Measurements from ENCODE around the gene PRPS1. TPM values are rescaled to one million over a fixed set of nuclear protein-coding genes. Genes with fewer than 3 reads are reported as not detected.

The PRPS1 gene
- total RNA-seq, 2 experiments from 2014 or later: 66.5 to 70.4 TPM

GRCh38 chrX:107676559-107677378 is 48.5 kb downstream of the PRPS1 start:
- ChIA-PET CTCF (interaction anchor here (8.0 kb wide), 1 partner anchor 38 kb away, joined by 261 read pairs; no protein-coding TSS in a partner anchor), POLR2A (interaction anchor here (0.9 to 18.0 kb wide), 7 partner anchors 8 to 99 kb away, joined by 3 to 754 read pairs (median 10); partner anchors contain the start of genes NCBP2L, PRPS1 and TSC22D3)
- H3K27ac ChIP-seq (ENCODE audit: low read depth in 1 of 2, low read length in 2 of 2): peak overlapping the region; percentile 97 to 98
- H3K36me3 Mint-ChIP-seq (ENCODE audit: low read depth): peaks cover 5% of the 10 kb centered on the region
- H3K27me3 ChIP-seq (ENCODE audit: control insufficient read depth in 1 of 2, insufficient read depth in 2 of 2, low read length in 2 of 2): no peaks in the 10 kb centered on the region
- intact Hi-C loops (cut with DNase I, micrococcal nuclease): no loop called here
- no peaks in the 10 kb centered on the region for H3K36me3 ChIP-seq (ENCODE audit: insufficient read depth, low read length)
- ATAC-seq (ENCODE audit: poor library complexity) (no peak), DNase-seq (peak in 12 of 14 experiments; percentile 26 to 82 (median 42))
- no peaks in the 10 kb centered on the region for H3K9me3 Mint-ChIP-seq
- peak overlapping the region; percentile 99 for H3K27ac Mint-ChIP-seq
- H3K9me3 ChIP-seq (ENCODE audit: control insufficient read depth in 1 of 2, insufficient read depth in 1 of 2, low read length in 2 of 2): no peaks in the 10 kb centered on the region
- peaks cover 76% of the 10 kb centered on the region for H3K4me1 ChIP-seq (ENCODE audit: insufficient read depth, low read length)
- no peak for TF ChIP-seq CTCF (IDR thresholded peaks at IDR 0.05)
- peaks cover 79% of the 10 kb centered on the region for H3K4me1 Mint-ChIP-seq (ENCODE audit: low read depth)
- peak overlapping the region; percentile 79 for H3K4me3 ChIP-seq (ENCODE audit: low read length)
- H3K4me3 Mint-ChIP-seq: peak overlapping the region; percentile 87
- H3K27me3 Mint-ChIP-seq: no peaks in the 10 kb centered on the region

- no peaks in the 10 kb centered on the region for H3K27me3 ChIP-seq (ENCODE audit: control insufficient read depth in 1 of 2, insufficient read depth in 2 of 2, low read length in 2 of 2)
- Mint-ChIP-seq H3K27ac (peak overlapping the region; percentile 99), H3K36me3 (ENCODE audit: low read depth) (peaks cover 5% of the 10 kb centered on the region), H3K9me3 (no peaks in the 10 kb centered on the region), H3K27me3 (no peaks in the 10 kb centered on the region), H3K4me3 (peak overlapping the region; percentile 87), H3K4me1 (ENCODE audit: low read depth) (peaks cover 79% of the 10 kb centered on the region)
- ATAC-seq (ENCODE audit: poor library complexity) (no peak), DNase-seq (no peak)
- TF ChIP-seq CTCF (IDR thresholded peaks at IDR 0.05): no peak
- H3K4me1 ChIP-seq (ENCODE audit: insufficient read depth, low read length): peaks cover 76% of the 10 kb centered on the region
- H3K27ac ChIP-seq (ENCODE audit: low read depth in 1 of 2, low read length in 2 of 2): peak overlapping the region; percentile 97 to 98
- no peaks in the 10 kb centered on the region for H3K9me3 ChIP-seq (ENCODE audit: control insufficient read depth in 1 of 2, insufficient read depth in 1 of 2, low read length in 2 of 2)
- H3K4me3 ChIP-seq (ENCODE audit: low read length): peak overlapping the region; percentile 79
- H3K36me3 ChIP-seq (ENCODE audit: insufficient read depth, low read length): no peaks in the 10 kb centered on the region
- ChIA-PET POLR2A (interaction anchor here (1.7 to 18.0 kb wide), 5 partner anchors 36 to 99 kb away, joined by 6 to 754 read pairs (median 10); partner anchors contain the start of genes NCBP2L, PRPS1 and TSC22D3), CTCF (interaction anchor here (8.0 kb wide), 1 partner anchor 38 kb away, joined by 261 read pairs; no protein-coding TSS in a partner anchor)
- intact Hi-C loops (cut with DNase I, micrococcal nuclease): no loop called here
These were observed 49.2 kb downstream of the PRPS1 start for GRCh38 chrX:107677501-107677901.

GRCh38 chrX:107677909-107678308 is 49.6 kb downstream of the PRPS1 start:
- Mint-ChIP-seq H3K36me3 (ENCODE audit: low read depth) (peaks cover 2% of the 10 kb centered on the region), H3K9me3 (no peaks in the 10 kb centered on the region), H3K4me3 (no peak overlapping the region), H3K27me3 (no peaks in the 10 kb centered on the region), H3K4me1 (ENCODE audit: low read depth) (peaks cover 78% of the 10 kb centered on the region), H3K27ac (peak overlapping the region; percentile 99)
- CTCF ChIA-PET: interaction anchor here (8.0 kb wide), 1 partner anchor 37 kb away, joined by 261 read pairs; no protein-coding TSS in a partner anchor
- peaks cover 74% of the 10 kb centered on the region for H3K4me1 ChIP-seq (ENCODE audit: insufficient read depth, low read length)
- H3K36me3 ChIP-seq (ENCODE audit: insufficient read depth, low read length): no peaks in the 10 kb centered on the region
- POLR2A ChIA-PET: interaction anchor here (0.7 to 18.0 kb wide), 4 partner anchors 35 to 64 kb away, joined by 3 to 754 read pairs (median 7); partner anchors contain the start of gene PRPS1
- no peaks in the 10 kb centered on the region for H3K27me3 ChIP-seq (ENCODE audit: control insufficient read depth in 1 of 2, insufficient read depth in 2 of 2, low read length in 2 of 2)
- H3K9me3 ChIP-seq (ENCODE audit: control insufficient read depth in 1 of 2, insufficient read depth in 1 of 2, low read length in 2 of 2): no peaks in the 10 kb centered on the region
- ATAC-seq (ENCODE audit: poor library complexity) (no peak), DNase-seq (no peak)
- peak overlapping the region; percentile 58 to 97 for H3K27ac ChIP-seq (ENCODE audit: low read depth in 1 of 2, low read length in 2 of 2)
- intact Hi-C loops (cut with DNase I, micrococcal nuclease): no loop called here
- no peak overlapping the region for H3K4me3 ChIP-seq (ENCODE audit: low read length)
- no peak for TF ChIP-seq CTCF (IDR thresholded peaks at IDR 0.05)
